GM12875 (cell line): ENCODE results near the gene SH3PXD2A.

Experiments used
- H3K4me3 ChIP-seq: one replicate; pipeline ENCODE4 v1.5.1; 2011; ENCODE audit warnings: low read depth, low read length, control low read depth
- TF ChIP-seq, protein P1 (sequence below): IDR thresholded peaks from 2 replicates; pipeline ENCODE4 v1.5.1; 2011; ENCODE audit warnings: low read depth, mild to moderate bottlenecking, control low read depth, inconsistent platforms, low read length, moderate library complexity, borderline replicate concordance; ENCODE audit not compliant: insufficient read depth

The SH3PXD2A gene

DNA sequence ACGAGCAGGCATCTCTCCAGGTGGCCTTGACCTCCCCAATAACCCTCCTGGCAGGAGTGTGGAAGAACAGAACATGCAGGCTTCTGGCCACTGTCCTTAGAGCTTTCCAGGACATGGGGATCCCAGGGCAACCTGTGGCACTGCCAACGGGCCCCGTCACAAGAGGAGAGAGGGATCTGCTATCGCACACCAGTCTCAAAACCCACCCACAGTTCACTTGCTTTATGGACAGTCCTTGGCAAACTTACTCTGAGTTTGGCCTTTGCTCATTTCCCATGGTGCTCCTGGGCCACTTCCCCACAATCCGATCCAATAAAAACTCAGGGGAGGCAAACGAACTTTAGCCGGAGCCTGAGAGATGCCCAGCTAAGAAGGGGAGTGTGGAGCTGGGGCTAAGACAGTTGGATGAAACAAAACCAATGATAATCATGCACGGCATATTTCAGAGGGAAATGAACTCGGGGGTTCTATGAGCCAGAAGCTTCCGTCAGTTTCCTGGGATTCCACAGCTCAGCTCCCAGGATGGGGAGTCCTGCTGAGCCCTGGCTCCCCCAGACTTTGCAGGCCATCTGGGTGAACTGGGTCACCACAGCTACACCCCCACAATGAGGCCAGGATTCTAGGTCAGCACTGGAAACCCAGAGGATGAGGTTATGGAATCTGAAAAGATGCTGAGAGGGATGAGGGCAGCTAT is 203.4 kb downstream of the SH3PXD2A start:
- TF ChIP-seq, protein P1, sequence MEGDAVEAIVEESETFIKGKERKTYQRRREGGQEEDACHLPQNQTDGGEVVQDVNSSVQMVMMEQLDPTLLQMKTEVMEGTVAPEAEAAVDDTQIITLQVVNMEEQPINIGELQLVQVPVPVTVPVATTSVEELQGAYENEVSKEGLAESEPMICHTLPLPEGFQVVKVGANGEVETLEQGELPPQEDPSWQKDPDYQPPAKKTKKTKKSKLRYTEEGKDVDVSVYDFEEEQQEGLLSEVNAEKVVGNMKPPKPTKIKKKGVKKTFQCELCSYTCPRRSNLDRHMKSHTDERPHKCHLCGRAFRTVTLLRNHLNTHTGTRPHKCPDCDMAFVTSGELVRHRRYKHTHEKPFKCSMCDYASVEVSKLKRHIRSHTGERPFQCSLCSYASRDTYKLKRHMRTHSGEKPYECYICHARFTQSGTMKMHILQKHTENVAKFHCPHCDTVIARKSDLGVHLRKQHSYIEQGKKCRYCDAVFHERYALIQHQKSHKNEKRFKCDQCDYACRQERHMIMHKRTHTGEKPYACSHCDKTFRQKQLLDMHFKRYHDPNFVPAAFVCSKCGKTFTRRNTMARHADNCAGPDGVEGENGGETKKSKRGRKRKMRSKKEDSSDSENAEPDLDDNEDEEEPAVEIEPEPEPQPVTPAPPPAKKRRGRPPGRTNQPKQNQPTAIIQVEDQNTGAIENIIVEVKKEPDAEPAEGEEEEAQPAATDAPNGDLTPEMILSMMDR: no peak
- H3K4me3 ChIP-seq: no peak overlapping the region

DNA sequence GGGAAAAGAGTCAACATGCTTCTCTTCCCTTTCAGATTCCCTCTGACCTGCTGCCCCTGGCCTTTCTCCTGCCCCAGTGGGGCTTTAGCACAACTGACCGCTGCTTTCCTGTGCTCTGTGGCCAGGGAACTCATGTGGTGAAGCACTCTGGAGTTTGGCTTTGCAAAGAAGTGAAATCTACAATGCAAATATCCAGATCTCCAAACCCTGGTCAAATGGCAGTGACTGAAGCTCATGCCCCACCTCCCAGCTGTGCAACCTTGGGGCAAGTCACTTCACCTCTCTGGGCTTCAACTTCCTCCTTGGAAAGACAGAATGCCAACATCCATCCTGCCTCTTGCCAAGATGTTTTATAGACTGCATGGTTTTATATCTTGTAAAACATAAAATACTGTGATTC is 204.0 kb downstream of the SH3PXD2A start:
- H3K4me3 ChIP-seq: no peak overlapping the region
- TF ChIP-seq, protein P1: no peak

DNA sequence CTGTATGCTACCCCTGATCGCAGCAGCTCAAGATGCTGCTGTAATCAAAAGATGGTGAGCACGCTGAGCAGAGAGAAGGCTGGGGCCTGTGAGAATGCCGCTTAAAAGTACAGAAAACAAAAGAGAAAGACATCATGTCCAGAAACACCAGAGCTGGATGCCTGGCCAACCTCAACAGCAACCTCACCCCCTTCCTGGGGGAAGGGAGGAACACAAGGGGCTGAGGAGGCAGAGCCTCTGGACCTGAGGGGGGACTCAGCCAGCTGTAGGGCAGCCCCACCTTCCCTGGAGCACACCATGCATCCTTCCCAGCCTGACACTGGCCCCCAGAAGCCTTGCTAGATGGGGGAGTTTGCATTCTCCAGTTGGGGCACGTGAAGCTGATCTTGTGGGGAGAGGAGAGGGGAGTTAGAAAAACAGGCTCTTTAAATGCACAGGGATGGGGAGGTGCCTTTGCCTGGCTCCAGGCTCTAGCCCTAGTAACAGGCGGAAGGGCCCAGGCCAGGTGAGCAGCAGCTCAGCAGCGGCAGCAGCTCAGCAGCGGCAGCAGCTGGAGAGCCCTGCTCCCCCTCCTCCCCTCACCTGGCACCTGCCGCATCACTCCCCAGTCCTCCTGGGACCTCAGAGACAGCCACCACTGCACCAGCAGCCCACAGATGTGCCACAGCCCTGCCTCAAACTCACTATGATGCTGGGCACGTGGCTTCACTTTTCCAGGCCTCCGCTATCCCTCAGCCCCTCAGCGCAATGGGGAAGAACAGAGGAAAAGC is 205.5 kb downstream of the SH3PXD2A start:
- no peak overlapping the region for H3K4me3 ChIP-seq

DNA sequence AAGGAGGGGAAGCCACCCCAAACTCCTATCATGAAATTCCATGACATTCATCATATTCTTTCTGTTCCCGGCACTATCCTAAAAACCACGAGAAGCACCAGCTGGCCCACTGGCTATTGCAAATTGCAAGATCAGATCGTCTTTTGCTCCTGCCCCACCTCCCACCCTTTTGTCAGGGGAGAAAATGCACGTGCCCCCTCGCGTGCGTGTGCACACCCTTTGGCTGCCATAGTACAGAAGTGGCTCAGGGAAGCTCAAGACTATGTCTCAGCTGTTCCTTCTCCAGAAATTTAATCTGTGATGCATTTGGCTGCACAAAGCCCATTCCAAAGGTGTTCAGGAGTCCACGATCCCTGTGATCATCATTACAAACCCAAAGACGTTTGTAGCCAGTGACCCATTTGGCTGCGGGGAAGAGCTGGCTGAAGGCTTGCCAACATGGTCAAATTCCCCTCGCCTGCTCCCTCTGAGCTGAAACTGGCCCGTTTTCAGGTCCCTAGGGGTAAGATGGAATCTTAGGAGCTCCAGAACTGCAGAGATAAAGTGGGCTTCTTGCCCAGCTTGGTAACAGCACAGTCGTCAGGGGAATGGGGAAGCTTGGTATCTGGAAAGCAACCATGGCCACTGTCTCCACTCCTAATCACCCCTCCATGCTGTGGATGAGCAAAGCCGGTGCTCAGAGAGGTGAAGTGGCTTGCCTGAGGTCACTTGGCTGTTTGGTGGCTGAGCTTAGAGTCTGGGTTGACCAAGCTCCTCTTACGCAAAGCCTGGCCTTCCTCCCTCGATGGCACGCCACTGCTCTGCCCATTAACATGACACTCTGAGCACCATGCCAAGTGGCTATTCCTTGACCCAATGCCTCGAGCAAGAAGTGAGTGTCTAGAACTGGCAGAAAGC is 206.5 kb downstream of the SH3PXD2A start:
- TF ChIP-seq, protein P1: no peak

More for the DNA sequence above, 205.5 kb downstream of the SH3PXD2A start:
- TF ChIP-seq, protein P1: no peak

DNA sequence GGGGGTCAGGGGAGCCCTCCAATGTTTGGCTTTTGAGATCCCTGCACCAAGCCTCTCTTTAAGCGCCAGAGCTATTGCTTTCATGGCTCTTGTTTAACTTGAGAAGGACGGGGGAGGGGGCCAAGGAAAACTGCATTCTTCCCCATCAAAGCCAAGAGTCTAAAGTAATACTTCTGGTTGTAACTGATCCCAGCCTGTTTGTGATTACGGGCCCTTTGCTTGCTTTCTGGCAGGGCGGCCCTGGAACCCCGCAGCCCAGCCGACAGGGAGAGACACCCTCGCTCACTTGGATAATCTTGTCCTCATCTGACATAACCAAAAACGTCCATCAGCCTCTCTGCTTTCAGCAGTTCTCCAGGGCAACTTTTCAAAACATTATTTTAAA is 207.1 kb downstream of the SH3PXD2A start:
- TF ChIP-seq, protein P1: no peak

More for the DNA sequence above, 206.5 kb downstream of the SH3PXD2A start:
- no peak overlapping the region for H3K4me3 ChIP-seq

DNA sequence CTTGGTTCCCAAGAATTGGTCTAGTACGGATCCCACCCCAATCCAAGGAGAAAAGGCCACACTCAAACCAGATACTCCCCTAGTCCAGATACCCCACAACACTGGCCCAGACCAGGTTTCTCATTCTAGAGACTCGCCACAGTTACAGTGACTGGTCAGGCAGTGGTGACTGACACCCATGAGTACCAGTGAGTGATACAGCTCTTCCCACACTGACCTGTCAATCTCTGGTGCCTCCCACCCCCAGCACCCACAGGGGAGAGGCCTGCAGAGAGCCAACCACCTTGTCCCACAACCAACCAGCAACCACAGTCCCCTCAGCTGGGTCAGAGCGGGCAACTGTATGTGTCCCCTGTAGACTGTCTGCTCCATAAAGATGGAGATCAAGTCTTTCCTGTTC is 209.1 kb downstream of the SH3PXD2A start:
- no peak overlapping the region for H3K4me3 ChIP-seq
- TF ChIP-seq, protein P1: no peak

More for the DNA sequence above, 207.1 kb downstream of the SH3PXD2A start:
- H3K4me3 ChIP-seq: no peak overlapping the region
